ENCODE results near the gene RGS19.

RGS19 gene

GRCh38 chr20:64107736-64108457 is 28.6 kb upstream of the RGS19 start:
- DNase-seq: no peak

GRCh38 chr20:64106981-64107735 is 27.8 kb upstream of the RGS19 start, which contains the start of gene NPBWR2:
Gene NPBWR2 (minus strand): TSS chr20:64107565. CDS start chr20:64106831, 734 bp downstream.
- no peak for DNase-seq

GRCh38 chr20:64106435-64106961 is 27.2 kb upstream of the RGS19 start:
- DNase-seq: no peak

- no peak for DNase-seq
These were observed 26.6 kb upstream of the RGS19 start for GRCh38 chr20:64105846-64106434.

- DNase-seq: no peak
These were observed 25.5 kb upstream of the RGS19 start for GRCh38 chr20:64104667-64105451.

- no peak for DNase-seq
These were observed 24.8 kb upstream of the RGS19 start for GRCh38 chr20:64103871-64104666.

GRCh38 chr20:64102647-64103354 is 23.5 kb upstream of the RGS19 start:
- DNase-seq: no peak

- no peak for DNase-seq
These were observed 22.7 kb upstream of the RGS19 start for GRCh38 chr20:64101731-64102621.

- no peak for DNase-seq
These were observed 21.8 kb upstream of the RGS19 start for GRCh38 chr20:64100946-64101688.

- DNase-seq: no peak
These were observed 21.2 kb upstream of the RGS19 start for GRCh38 chr20:64100566-64100888.

- no peak for DNase-seq
These were observed 20.7 kb upstream of the RGS19 start for GRCh38 chr20:64099880-64100565.

- no peak for DNase-seq
These were observed 19.9 kb upstream of the RGS19 start for GRCh38 chr20:64099086-64099786.

- no peak for DNase-seq
These were observed 19.2 kb upstream of the RGS19 start for GRCh38 chr20:64098471-64099013.

- DNase-seq: no peak
These were observed 17.2 kb upstream of the RGS19 start for GRCh38 chr20:64096535-64096934.

- DNase-seq: no peak
These were observed 16.6 kb upstream of the RGS19 start for GRCh38 chr20:64095927-64096326.

GRCh38 chr20:64095455-64095854 is 16.1 kb upstream of the RGS19 start:
- DNase-seq: no peak

- DNase-seq: no peak
These were observed 13.7 kb upstream of the RGS19 start for GRCh38 chr20:64093013-64093503.
